Stimulated activated naive CD4-positive, alpha-beta T cell treated with Interleukin-2 at 50 U/mL for 16 hours (primary cell): ENCODE data around the gene OR9A2.
"Not testable (repeated sequence)": the region's sequence is repeated elsewhere in the genome, so short reads cannot be mapped to it uniquely, and the experiment has no call there.

Experiments
- DNase-seq: peaks from one replicate; lab custom pipeline; 2025; lab: John Stamatoyannopoulos, UW

The OR9A2 gene

GRCh38 chr7:143016996-143017395 is 9.9 kb downstream of the OR9A2 start:
- no peak for DNase-seq

- no peak for DNase-seq
These were observed 10.9 kb downstream of the OR9A2 start for GRCh38 chr7:143015926-143016490.

- no peak for DNase-seq
These were observed 11.8 kb downstream of the OR9A2 start for GRCh38 chr7:143015084-143015483.

- no peak for DNase-seq
These were observed 13.0 kb downstream of the OR9A2 start for GRCh38 chr7:143013893-143014292.

GRCh38 chr7:143013473-143013872 is 13.5 kb downstream of the OR9A2 start:
- DNase-seq = no peak

GRCh38 chr7:143012409-143012808 is 14.5 kb downstream of the OR9A2 start:
- no peak for DNase-seq

GRCh38 chr7:143012001-143012400 is 14.9 kb downstream of the OR9A2 start:
- DNase-seq = no peak

- peak; percentile 75 for DNase-seq
These were observed 18.7 kb downstream of the OR9A2 start for GRCh38 chr7:143008007-143008901.

GRCh38 chr7:143005632-143006260 is 21.2 kb downstream of the OR9A2 start:
- DNase-seq = no peak

- DNase-seq = peak; percentile 10
These were observed 23.4 kb downstream of the OR9A2 start for GRCh38 chr7:143003393-143004051.

GRCh38 chr7:143002898-143003297 is 24.0 kb downstream of the OR9A2 start:
- no peak for DNase-seq

GRCh38 chr7:143002106-143002505 is 24.8 kb downstream of the OR9A2 start:
- DNase-seq = no peak

GRCh38 chr7:143000648-143001047 is 26.3 kb downstream of the OR9A2 start:
- no peak for DNase-seq

- DNase-seq = no peak
These were observed 27.1 kb downstream of the OR9A2 start for GRCh38 chr7:142999793-143000192.

- DNase-seq = no peak
These were observed 28.0 kb downstream of the OR9A2 start for GRCh38 chr7:142998966-142999365.

GRCh38 chr7:142997456-142997989 is 29.4 kb downstream of the OR9A2 start:
- DNase-seq = no peak

- DNase-seq = no peak
These were observed 34.5 kb downstream of the OR9A2 start for GRCh38 chr7:142992427-142992826.

- DNase-seq = no peak
These were observed 42.6 kb downstream of the OR9A2 start for GRCh38 chr7:142984297-142984696.

GRCh38 chr7:142983825-142984224 is 43.1 kb downstream of the OR9A2 start:
- no peak for DNase-seq

- DNase-seq = not testable (repeated sequence)
These were observed 48.5 kb downstream of the OR9A2 start for GRCh38 chr7:142978402-142978801.
